Superior temporal gyrus (tissue), 1 donor: ENCODE measurements around the gene ABHD12.

Experiments used
- DNase-seq: peaks from one replicate; pipeline ENCODE4 v3.0.0-alpha.2; 2016; ENCODE audit errors: extremely low spot score

The ABHD12 gene

GRCh38 chr20:25257756-25258475 is 132.7 kb downstream of the ABHD12 start:
- no peak for DNase-seq

GRCh38 chr20:25257130-25257529 is 133.5 kb downstream of the ABHD12 start:
- DNase-seq: no peak

- no peak for DNase-seq
Observed at GRCh38 chr20:25256226-25256859, 134.3 kb downstream of the ABHD12 start.

- peak; percentile 65 for DNase-seq
Observed at GRCh38 chr20:25254986-25255680, 135.5 kb downstream of the ABHD12 start.

GRCh38 chr20:25254571-25254970 is 136.1 kb downstream of the ABHD12 start:
- peak; percentile 49 for DNase-seq

GRCh38 chr20:25253606-25254275 is 136.9 kb downstream of the ABHD12 start:
- DNase-seq: no peak

- no peak for DNase-seq
Observed at GRCh38 chr20:25252686-25253421, 137.8 kb downstream of the ABHD12 start.

GRCh38 chr20:25252230-25252651 is 138.4 kb downstream of the ABHD12 start:
- no peak for DNase-seq

- peak; percentile 52 for DNase-seq
Observed at GRCh38 chr20:25251558-25251957, 139.1 kb downstream of the ABHD12 start.

- DNase-seq: no peak
Observed at GRCh38 chr20:25251019-25251418, 139.6 kb downstream of the ABHD12 start.

- DNase-seq: peak; percentile 12
Observed at GRCh38 chr20:25250508-25250907, 140.1 kb downstream of the ABHD12 start.
